Measurements from ENCODE around the gene DCDC2C.

DNA sequence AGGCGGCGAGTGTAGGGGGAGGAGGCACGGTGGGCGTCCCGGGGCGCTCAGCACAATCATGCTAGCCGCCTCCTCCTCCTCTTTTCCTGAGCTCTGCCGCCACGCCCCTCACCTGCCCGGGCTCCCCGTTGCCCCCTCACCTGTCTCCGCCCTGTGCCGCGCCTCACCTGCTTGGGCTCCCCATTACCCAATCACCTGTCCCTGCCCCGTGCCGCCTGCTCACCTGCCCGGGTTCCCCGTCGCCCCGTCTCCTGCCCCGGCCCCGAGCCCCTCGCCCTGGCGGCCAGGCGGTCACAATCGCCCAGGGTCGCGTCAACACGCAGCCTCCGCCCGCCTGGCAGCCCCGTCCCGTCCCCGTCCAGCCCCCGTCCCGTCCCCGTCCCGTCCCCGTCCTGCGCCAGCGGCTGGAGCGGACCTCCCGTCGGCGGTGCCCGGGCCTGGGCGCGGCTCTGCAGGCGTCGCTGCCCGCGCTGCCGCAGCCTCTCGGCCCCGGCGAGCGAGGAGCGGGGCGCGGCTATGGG is at the start of gene DCDC2C:
- TF ChIP-seq RFX5 (IDR thresholded peaks at IDR 0.05; ENCODE audit: low read length) (no peak), TAF1 (IDR thresholded peaks at IDR 0.05; ENCODE audit: borderline replicate concordance, low read depth, low read length) (no peak), ELF1 (IDR thresholded peaks at IDR 0.05) (no peak), TCF12 (IDR thresholded peaks at IDR 0.05) (no peak)
- TF ChIP-seq, protein P1, sequence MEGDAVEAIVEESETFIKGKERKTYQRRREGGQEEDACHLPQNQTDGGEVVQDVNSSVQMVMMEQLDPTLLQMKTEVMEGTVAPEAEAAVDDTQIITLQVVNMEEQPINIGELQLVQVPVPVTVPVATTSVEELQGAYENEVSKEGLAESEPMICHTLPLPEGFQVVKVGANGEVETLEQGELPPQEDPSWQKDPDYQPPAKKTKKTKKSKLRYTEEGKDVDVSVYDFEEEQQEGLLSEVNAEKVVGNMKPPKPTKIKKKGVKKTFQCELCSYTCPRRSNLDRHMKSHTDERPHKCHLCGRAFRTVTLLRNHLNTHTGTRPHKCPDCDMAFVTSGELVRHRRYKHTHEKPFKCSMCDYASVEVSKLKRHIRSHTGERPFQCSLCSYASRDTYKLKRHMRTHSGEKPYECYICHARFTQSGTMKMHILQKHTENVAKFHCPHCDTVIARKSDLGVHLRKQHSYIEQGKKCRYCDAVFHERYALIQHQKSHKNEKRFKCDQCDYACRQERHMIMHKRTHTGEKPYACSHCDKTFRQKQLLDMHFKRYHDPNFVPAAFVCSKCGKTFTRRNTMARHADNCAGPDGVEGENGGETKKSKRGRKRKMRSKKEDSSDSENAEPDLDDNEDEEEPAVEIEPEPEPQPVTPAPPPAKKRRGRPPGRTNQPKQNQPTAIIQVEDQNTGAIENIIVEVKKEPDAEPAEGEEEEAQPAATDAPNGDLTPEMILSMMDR (IDR thresholded peaks at IDR 0.05): no peak
- TF ChIP-seq, protein P2, sequence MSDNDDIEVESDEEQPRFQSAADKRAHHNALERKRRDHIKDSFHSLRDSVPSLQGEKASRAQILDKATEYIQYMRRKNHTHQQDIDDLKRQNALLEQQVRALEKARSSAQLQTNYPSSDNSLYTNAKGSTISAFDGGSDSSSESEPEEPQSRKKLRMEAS (IDR thresholded peaks at IDR 0.05; ENCODE audit: low read depth): no peak
